ENCODE results near the gene SPATA20. TPM values are rescaled to one million over a fixed set of nuclear protein-coding genes. Genes with fewer than 3 reads are reported as not detected.

Gene SPATA20
- total and polyA plus RNA-seq, 7 donors = 4.8 to 25.8 (median 16.7) TPM

DNA sequence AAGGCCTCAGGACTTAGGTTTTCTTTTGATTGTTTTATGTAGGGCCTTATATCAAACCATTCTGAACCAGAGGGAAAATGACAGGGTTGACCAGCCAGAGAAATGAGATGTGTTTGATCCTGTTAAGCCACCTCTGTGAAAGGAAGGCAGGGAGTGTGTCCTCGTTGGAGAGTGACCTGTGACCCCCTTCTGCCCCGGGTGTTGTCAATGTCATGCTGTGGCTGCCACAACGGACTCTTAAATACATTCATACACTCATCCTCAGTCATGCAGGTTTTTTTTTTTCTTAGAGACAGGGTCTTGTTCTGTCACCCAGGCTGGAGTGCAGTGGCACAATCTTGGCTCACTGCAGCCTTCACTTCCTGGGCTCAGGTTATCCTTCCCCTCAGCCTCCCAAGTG is 32.6 kb upstream of the SPATA20 start:
- H3K27ac ChIP-seq = no peak overlapping the region
- no peaks in the 10 kb centered on the region for H3K27me3 ChIP-seq (ENCODE audit: insufficient read depth in 3 of 3, low read length in 2 of 3)
- no peak overlapping the region for H3K4me3 ChIP-seq
- DNase-seq (no peak), ATAC-seq (no peak)
- no peaks in the 10 kb centered on the region for H3K9me3 ChIP-seq
- no peaks in the 10 kb centered on the region for H3K4me1 ChIP-seq
- TF ChIP-seq CTCF (IDR thresholded peaks at IDR 0.05) = no peak
- no peaks in the 10 kb centered on the region for H3K36me3 ChIP-seq (ENCODE audit: insufficient read depth in 1 of 2, low read depth in 1 of 2)
- 58 to 67% (median 63%) methylated on average over 3 of the region's 3 CpGs for WGBS, 3 donors
- intact Hi-C loops (cut with DNase I) = no loop called here

DNA sequence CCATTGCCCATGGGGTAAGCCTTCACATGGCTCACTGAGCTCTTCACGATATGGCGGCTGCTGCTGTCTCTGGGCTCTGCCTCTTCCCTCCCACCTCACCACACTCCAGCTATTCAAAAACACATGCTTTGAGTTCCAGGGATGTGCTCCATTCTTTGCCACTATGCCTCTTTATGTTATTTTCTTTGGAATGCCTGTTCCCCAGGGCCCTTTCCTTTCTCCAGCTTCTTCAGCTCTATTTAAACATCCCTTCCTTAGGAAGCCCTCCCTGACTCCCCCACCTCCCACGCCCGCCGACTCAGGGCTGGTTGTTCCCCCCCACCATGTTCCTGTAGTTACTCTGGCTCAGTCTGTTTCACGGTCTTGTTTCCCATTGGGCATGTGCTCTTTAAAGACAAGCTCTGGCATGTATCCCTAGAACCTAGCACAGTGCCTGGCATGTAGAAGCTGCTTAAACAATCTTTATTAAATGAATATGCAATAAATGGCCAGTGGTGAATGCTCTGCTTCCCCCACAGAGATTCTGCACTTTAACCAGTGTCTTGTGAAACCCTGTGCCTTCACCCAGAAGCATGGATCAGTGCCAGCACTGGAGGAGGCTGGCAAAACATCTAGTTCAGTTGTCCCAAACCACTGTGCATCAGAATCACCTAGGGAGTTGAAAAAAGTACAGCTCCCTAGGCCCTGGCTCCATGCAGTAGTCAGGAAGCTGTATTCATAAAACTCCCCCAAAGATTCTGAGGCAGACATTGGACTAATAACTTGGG is 31.9 kb upstream of the SPATA20 start:
- Histone ChIP-seq H3K27ac (no peak overlapping the region), H3K36me3 (ENCODE audit: insufficient read depth in 1 of 2, low read depth in 1 of 2) (no peaks in the 10 kb centered on the region), H3K4me3 (no peak overlapping the region), H3K4me1 (no peaks in the 10 kb centered on the region), H3K27me3 (ENCODE audit: insufficient read depth in 3 of 3, low read length in 2 of 3) (no peaks in the 10 kb centered on the region), H3K9me3 (no peaks in the 10 kb centered on the region)
- 65 to 76% (median 68%) methylated on average over 6 of the region's 6 CpGs for WGBS, 3 donors
- DNase-seq = no peak
- no peak for TF ChIP-seq CTCF (IDR thresholded peaks at IDR 0.05)
- peak in 2 of 4 donors; percentile 35 to 41 for ATAC-seq
- intact Hi-C loops (cut with DNase I) = no loop called here

GRCh38 chr17:50517011-50517410 is 30.0 kb upstream of the SPATA20 start:
- ATAC-seq (no peak), DNase-seq (no peak)
- intact Hi-C loops (cut with DNase I) = no loop called here
- TF ChIP-seq CTCF (IDR thresholded peaks at IDR 0.05) = no peak
- no peaks in the 10 kb centered on the region for H3K36me3 ChIP-seq (ENCODE audit: insufficient read depth in 1 of 2, low read depth in 1 of 2)
- H3K9me3 ChIP-seq = no peaks in the 10 kb centered on the region
- no peak overlapping the region for H3K4me3 ChIP-seq
- no peaks in the 10 kb centered on the region for H3K27me3 ChIP-seq (ENCODE audit: insufficient read depth in 3 of 3, low read length in 2 of 3)
- no peak overlapping the region for H3K27ac ChIP-seq
- WGBS, 3 donors = 74 to 85% (median 81%) methylated on average over 4 of the region's 4 CpGs
- H3K4me1 ChIP-seq = no peaks in the 10 kb centered on the region

GRCh38 chr17:50517504-50518383 is 29.2 kb upstream of the SPATA20 start:
- H3K9me3 ChIP-seq = no peaks in the 10 kb centered on the region
- ATAC-seq = no peak
- H3K4me1 ChIP-seq = no peaks in the 10 kb centered on the region
- no peak for TF ChIP-seq CTCF (IDR thresholded peaks at IDR 0.05)
- DNase-seq = no peak
- no peak overlapping the region for H3K27ac ChIP-seq
- WGBS, 3 donors = 70 to 78% (median 73%) methylated on average over 8 of the region's 8 CpGs
- no peak overlapping the region for H3K4me3 ChIP-seq
- H3K36me3 ChIP-seq (ENCODE audit: insufficient read depth in 1 of 2, low read depth in 1 of 2) = no peaks in the 10 kb centered on the region
- H3K27me3 ChIP-seq (ENCODE audit: insufficient read depth in 3 of 3, low read length in 2 of 3) = no peaks in the 10 kb centered on the region
- intact Hi-C loops (cut with DNase I) = no loop called here

Data from psoas muscle (tissue), 8 donors.